ENCODE results near the gene PDGFA. TPM values are rescaled to one million over a fixed set of nuclear protein-coding genes. Genes with fewer than 3 reads are reported as not detected.

PDGFA gene
- total RNA-seq, 3 donors from 2014 or later (not counting 1 experiment from before 2014, with no cell fraction given) = 0.86 to 2.0 (median 1.5) TPM

DNA sequence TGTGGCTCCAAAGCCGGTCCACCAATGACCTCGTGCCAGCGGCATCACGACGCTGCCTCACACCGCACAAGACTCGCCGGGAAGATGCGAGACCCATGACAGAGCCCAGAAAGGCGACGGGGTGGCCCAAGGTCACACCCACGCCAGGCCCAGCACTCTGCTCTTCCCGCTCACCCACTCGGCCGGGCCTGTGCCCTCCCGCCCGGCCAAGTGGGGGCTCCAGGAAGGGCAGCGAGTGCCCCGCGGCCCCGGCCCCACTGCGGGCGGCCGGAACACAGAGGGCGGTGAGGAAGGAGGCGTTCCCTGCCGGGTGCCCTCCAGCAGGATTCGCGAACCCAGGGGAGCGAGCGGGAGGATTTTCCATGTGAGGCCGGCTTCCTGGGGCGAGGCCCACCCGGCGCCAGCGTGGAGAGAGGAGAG, 56.3 kb downstream of the PDGFA start:
- no peak overlapping the region for H3K4me3 ChIP-seq (ENCODE audit: low read length)
- ATAC-seq (no peak), DNase-seq (no peak)
- H3K27me3 Mint-ChIP-seq (ENCODE audit: low read depth in 2 of 2) = no peaks in the 10 kb centered on the region
- no peak overlapping the region for H3K27ac ChIP-seq (ENCODE audit: low read length)
- no peaks in the 10 kb centered on the region for H3K27me3 ChIP-seq (ENCODE audit: control insufficient read depth, insufficient read depth, low read length)
- peaks cover 2% of the 10 kb centered on the region for H3K4me1 ChIP-seq (ENCODE audit: control insufficient read depth, insufficient read depth, low read length)
- H3K9me3 ChIP-seq (ENCODE audit: control insufficient read depth, insufficient read depth, low read length) = peaks cover 17% of the 10 kb centered on the region
- H3K4me3 Mint-ChIP-seq = no peak overlapping the region
- intact Hi-C loops (cut with micrococcal nuclease) = no loop called here
- no peak overlapping the region for H3K27ac Mint-ChIP-seq
- H3K36me3 ChIP-seq (ENCODE audit: control insufficient read depth, insufficient read depth, low read length) = no peaks in the 10 kb centered on the region
- H3K36me3 Mint-ChIP-seq = no peaks in the 10 kb centered on the region
- H3K9me3 Mint-ChIP-seq = peaks cover 9 to 14% of the 10 kb centered on the region in 2 donors
- 96% methylated on average over 36 of the region's 36 CpGs for WGBS (ENCODE audit: insufficient coverage)
- TF ChIP-seq, protein P1, sequence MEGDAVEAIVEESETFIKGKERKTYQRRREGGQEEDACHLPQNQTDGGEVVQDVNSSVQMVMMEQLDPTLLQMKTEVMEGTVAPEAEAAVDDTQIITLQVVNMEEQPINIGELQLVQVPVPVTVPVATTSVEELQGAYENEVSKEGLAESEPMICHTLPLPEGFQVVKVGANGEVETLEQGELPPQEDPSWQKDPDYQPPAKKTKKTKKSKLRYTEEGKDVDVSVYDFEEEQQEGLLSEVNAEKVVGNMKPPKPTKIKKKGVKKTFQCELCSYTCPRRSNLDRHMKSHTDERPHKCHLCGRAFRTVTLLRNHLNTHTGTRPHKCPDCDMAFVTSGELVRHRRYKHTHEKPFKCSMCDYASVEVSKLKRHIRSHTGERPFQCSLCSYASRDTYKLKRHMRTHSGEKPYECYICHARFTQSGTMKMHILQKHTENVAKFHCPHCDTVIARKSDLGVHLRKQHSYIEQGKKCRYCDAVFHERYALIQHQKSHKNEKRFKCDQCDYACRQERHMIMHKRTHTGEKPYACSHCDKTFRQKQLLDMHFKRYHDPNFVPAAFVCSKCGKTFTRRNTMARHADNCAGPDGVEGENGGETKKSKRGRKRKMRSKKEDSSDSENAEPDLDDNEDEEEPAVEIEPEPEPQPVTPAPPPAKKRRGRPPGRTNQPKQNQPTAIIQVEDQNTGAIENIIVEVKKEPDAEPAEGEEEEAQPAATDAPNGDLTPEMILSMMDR (IDR thresholded peaks at IDR 0.05) = no peak
- peaks cover 9 to 14% of the 10 kb centered on the region in 2 donors for H3K4me1 Mint-ChIP-seq

DNA sequence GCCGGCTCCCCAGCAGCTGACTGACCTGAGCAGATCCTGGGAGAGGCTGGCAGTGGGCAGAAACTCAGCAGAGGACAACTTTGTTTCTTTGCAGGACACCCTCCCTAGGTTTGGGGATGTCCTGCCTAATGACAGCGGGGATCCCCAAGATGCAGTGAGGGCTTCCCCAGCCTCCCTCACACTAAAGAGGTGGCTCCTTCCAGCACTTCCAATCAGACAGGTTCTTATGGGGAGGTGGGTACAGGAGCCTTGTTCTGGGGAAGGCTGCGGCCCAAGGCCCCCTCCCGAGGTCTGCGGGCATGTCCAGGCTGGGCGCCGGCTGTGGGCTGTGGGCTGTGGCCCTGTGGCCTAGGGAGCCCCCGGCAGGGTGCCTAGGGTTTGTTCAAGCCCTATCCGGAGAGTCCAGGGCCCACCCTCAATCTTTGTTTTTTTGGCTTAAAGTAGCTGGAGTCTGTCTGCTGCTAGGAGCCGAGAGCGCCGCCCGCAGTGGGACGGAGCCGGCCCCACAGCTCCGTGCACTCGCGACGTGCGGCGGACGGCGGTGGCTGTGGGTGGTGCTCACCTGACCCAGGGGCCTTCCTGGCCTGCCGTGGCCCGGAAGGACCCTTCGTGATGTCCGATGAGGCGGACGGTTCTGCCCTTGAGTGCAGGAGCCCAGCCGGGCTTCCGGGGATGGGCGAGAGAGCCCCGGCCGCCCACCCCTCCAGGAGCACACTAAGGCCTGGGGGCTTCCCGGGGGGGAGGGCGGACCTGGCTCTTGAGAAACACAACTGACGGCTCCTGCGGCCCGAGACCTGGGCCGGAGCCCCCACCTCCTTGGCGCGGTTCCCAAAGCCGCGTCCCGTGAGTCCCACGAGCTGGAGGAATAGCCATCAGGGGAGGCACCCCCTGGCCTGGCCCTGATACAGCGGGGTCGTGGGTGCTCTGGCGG, 57.2 kb downstream of the PDGFA start:
- peaks cover 8% of the 10 kb centered on the region for H3K9me3 ChIP-seq (ENCODE audit: control insufficient read depth, insufficient read depth, low read length)
- ATAC-seq = no peak
- no peak overlapping the region for H3K27ac ChIP-seq (ENCODE audit: low read length)
- Mint-ChIP-seq H3K27me3 (ENCODE audit: low read depth in 2 of 2) (no peaks in the 10 kb centered on the region), H3K9me3 (peaks cover 1 to 4% of the 10 kb centered on the region in 2 donors), H3K4me1 (peaks cover 0 to 5% of the 10 kb centered on the region in 2 donors), H3K27ac (no peak overlapping the region), H3K36me3 (no peaks in the 10 kb centered on the region), H3K4me3 (no peak overlapping the region)
- no peak for DNase-seq
- TF ChIP-seq, protein P1 (IDR thresholded peaks at IDR 0.05) = no peak
- H3K4me1 ChIP-seq (ENCODE audit: control insufficient read depth, insufficient read depth, low read length) = no peaks in the 10 kb centered on the region
- WGBS (ENCODE audit: insufficient coverage) = 96% methylated on average over 49 of the region's 49 CpGs
- no peaks in the 10 kb centered on the region for H3K36me3 ChIP-seq (ENCODE audit: control insufficient read depth, insufficient read depth, low read length)
- intact Hi-C loops (cut with micrococcal nuclease) = no loop called here
- no peak overlapping the region for H3K4me3 ChIP-seq (ENCODE audit: low read length)
- H3K27me3 ChIP-seq (ENCODE audit: control insufficient read depth, insufficient read depth, low read length) = no peaks in the 10 kb centered on the region

DNA sequence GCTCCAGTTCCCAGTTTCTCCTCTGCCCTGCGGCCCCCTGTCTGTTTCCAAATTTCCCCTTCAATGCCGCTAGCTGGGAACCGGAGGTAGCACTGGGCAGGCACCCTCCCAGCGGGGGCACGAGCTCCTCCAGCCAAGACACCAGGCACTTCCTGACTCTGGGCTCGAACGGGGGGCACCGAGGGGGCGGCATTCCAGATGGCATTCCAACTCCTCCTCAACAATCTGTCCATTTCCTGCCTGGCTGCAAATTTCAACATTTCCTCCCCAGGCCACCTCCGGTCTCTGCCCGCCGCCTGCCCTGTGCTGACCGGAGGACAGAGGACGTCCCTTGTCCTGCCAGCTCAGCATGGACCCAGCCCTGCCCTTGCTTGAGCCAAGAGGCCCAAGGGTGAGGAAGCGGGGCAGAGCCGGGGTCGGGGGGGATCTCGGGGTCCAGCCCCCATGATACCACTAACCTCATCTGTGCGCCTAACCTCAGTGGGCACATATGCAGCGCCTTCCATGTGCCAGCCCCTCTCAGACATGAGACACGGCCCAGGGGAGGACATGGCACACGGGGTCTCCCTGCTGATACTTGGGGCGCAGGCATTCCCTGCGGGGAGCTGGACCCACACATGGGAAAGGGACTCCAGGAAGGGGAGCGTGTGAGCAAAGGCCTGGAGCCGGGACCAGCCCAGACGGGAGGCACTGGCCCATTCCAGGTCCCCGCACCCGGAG, 58.0 kb downstream of the PDGFA start:
- H3K4me3 Mint-ChIP-seq = no peak overlapping the region
- H3K4me1 Mint-ChIP-seq = no peaks in the 10 kb centered on the region
- H3K4me3 ChIP-seq (ENCODE audit: low read length) = no peak overlapping the region
- no peaks in the 10 kb centered on the region for H3K36me3 Mint-ChIP-seq
- H3K36me3 ChIP-seq (ENCODE audit: control insufficient read depth, insufficient read depth, low read length) = no peaks in the 10 kb centered on the region
- H3K27ac ChIP-seq (ENCODE audit: low read length) = no peak overlapping the region
- H3K9me3 ChIP-seq (ENCODE audit: control insufficient read depth, insufficient read depth, low read length) = no peaks in the 10 kb centered on the region
- no peak overlapping the region for H3K27ac Mint-ChIP-seq
- H3K27me3 Mint-ChIP-seq (ENCODE audit: low read depth in 2 of 2) = no peaks in the 10 kb centered on the region
- DNase-seq (no peak), ATAC-seq (no peak)
- H3K27me3 ChIP-seq (ENCODE audit: control insufficient read depth, insufficient read depth, low read length) = no peaks in the 10 kb centered on the region
- TF ChIP-seq, protein P1 (IDR thresholded peaks at IDR 0.05) = no peak
- WGBS (ENCODE audit: insufficient coverage) = 85% methylated on average over 29 of the region's 29 CpGs
- intact Hi-C loops (cut with micrococcal nuclease) = no loop called here
- no peaks in the 10 kb centered on the region for H3K9me3 Mint-ChIP-seq
- no peaks in the 10 kb centered on the region for H3K4me1 ChIP-seq (ENCODE audit: control insufficient read depth, insufficient read depth, low read length)
